ENCODE results near the gene ABHD11.
A peak's percentile ranks its signal among the peaks of the same experiment; 100 is the strongest.
"Not testable (repeated sequence)": the region's sequence is repeated elsewhere in the genome, so short reads cannot be mapped to it uniquely, and the experiment has no call there.

Gene ABHD11

GRCh38 chr7:73738612-73739386 lies at the start of gene ABHD11:
ABHD11 (minus strand) TSS chr7:73738802; CDS start chr7:73738770, 32 bp downstream.
- peak; percentile 97 for DNase-seq (ENCODE audit: low read depth)

- not testable (repeated sequence) for DNase-seq (ENCODE audit: low read depth)
Observed at GRCh38 chr7:73787786-73788048, 49.1 kb upstream of the ABHD11 start.

DNA sequence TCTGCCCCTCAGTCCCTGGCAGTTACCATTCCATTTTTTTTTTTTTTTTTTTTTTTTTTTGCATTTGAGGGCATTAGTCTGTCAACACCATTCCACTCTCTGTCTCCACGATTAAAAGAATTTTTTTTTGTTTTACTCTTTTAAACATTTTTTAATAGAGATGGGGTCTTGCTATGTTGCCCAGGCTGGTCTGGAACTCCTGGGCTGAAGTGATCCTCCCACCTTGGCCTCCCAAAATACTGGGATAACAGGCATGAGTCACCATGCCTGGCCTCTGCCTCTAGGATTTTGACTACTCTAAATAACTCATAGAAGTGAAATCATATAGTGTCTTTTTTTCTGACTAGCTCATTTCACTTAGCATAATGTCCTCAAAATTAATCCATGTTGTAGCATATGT lies 48.0 kb upstream of the ABHD11 start:
- no peak for DNase-seq (ENCODE audit: low read depth)

GRCh38 chr7:73779517-73779916 lies 40.9 kb upstream of the ABHD11 start:
- no peak for DNase-seq (ENCODE audit: low read depth)

- DNase-seq (ENCODE audit: low read depth) = no peak
Observed at GRCh38 chr7:73778801-73779389, 40.3 kb upstream of the ABHD11 start.

- no peak for DNase-seq (ENCODE audit: low read depth)
Observed at GRCh38 chr7:73774923-73775322, 36.3 kb upstream of the ABHD11 start.

- no peak for DNase-seq (ENCODE audit: low read depth)
Observed at GRCh38 chr7:73773700-73774517, 35.3 kb upstream of the ABHD11 start.

DNA sequence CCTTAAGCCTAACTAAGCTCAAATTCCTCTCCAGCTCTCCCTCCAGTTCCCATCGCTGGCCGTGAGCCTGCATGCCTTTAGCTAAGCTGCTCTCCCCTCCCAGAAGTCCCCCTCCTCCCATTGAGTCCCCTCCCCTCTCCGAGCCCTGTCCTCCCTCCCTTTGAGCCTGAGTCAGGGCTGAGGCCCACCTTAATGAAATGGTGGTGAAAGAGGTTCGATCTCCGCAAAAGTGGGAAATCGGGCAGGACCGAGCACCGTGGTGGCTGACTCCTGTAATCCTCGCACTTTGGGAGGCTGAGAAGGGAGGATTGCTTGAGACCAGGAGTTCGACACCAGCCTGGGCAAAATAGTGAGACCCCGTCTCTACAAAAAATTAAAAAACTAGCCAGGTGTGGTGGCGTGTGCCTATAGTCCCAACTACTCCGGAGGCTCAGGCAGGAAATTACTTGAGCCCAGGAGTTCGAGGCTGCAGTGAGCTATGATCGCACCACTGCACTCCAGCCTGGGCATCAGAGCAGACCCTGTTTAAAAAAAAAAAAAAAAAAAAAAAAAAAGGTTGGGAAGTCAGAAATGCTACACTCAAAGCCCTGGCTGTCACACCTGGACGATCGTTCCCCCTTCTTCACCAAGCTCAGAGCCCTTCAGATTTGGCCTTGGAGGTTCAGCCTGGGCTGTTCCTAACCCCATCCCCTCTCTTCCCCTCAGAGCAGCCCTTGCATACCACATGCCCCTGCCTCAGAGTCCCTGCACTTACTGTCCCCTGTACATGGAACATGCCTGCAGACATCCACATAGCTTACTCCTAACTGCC lies 32.5 kb upstream of the ABHD11 start:
- DNase-seq (ENCODE audit: low read depth) = no peak

- no peak for DNase-seq (ENCODE audit: low read depth)
Observed at GRCh38 chr7:73770002-73770859, 31.6 kb upstream of the ABHD11 start, which contains the start of gene CLDN3. CLDN3 (minus strand) TSS chr7:73770270; CDS start chr7:73770049, 221 bp downstream.

DNA sequence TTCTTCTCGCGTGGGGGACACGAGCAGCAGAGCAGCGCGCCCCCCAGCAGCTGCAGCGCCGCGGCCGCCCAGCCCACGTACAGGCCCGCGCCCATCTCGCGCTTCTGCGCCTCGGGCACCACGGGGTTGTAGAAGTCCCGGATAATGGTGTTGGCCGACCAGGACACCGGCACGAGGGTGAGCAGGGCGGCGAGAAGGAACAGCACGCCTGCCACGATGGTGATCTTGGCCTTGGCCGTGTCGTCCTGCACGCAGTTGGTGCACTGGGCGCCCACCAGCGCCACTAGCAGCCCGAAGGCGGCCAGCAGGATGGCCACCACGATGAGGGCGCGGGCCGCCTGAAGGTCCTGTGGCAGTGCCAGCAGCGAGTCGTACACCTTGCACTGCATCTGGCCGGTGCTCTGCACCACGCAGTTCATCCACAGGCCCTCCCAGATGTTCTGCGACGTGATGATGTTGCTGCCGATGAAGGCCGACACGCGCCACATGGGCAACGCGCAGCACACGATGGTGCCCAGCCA lies 30.9 kb upstream of the ABHD11 start:
- no peak for DNase-seq (ENCODE audit: low read depth)

- DNase-seq (ENCODE audit: low read depth) = no peak
Observed at GRCh38 chr7:73768641-73769480, 30.3 kb upstream of the ABHD11 start.

GRCh38 chr7:73766556-73767229 lies 28.1 kb upstream of the ABHD11 start:
- no peak for DNase-seq (ENCODE audit: low read depth)

DNA sequence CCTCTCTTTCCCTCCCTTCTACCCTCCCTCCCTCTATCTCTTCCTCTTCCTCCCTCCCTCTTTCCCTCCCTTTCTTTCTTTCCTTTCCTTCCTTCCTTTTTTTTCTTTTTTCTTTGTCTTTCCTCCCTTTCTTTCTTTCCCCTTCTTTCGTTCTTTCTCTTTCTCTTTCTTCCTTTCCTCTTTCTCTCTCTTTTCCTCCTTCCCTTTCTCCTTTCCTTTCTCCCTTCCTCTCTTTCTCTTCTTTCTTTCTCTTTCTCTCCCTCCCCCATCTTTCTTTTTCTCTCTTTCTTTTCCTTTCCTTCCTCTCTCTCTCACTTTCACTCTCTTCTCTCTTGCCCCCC lies 24.0 kb upstream of the ABHD11 start:
- no peak for DNase-seq (ENCODE audit: low read depth)

GRCh38 chr7:73761854-73762658 lies 23.5 kb upstream of the ABHD11 start:
- no peak for DNase-seq (ENCODE audit: low read depth)

- no peak for DNase-seq (ENCODE audit: low read depth)
Observed at GRCh38 chr7:73758581-73759138, 20.1 kb upstream of the ABHD11 start.

DNA sequence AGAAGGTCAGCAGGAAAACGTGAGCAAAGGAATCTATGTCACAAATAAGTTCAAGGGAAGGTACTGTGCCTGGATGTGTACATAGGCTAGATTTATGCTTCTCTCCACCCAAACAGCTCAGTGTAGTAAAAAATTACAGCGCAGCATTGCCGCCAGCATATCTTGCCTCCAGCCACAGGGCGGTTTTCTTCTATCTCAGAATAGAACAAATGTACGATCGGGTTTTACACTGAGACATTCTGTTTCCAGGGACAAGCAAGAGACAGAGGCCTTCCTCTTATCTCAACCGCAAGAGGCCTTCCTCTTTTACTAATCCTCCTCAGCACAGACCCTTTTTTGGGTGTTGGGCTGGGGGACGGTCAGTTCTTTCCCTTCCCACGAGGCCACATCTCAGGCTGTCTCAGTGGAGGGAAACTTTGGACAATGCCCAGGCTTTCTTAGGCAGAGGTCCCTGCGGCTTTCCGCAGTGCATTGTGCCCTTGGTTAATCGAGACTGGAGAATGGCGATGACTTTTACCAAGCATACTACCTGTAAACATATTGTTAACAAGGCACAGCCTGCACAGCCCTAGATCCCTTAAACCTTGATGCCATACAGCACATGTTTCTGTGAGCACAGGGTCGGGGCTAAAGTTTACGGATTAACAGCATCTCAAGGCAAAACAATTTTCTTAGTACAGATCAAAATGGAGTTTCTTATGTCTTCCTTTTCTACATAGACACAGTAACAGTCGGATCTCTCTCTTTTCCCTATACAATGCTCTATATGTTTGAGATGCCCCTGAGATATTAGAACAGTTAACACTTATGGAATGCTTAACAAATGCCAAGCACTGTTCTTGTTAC lies 11.6 kb upstream of the ABHD11 start:
- DNase-seq (ENCODE audit: low read depth) = no peak

DNA sequence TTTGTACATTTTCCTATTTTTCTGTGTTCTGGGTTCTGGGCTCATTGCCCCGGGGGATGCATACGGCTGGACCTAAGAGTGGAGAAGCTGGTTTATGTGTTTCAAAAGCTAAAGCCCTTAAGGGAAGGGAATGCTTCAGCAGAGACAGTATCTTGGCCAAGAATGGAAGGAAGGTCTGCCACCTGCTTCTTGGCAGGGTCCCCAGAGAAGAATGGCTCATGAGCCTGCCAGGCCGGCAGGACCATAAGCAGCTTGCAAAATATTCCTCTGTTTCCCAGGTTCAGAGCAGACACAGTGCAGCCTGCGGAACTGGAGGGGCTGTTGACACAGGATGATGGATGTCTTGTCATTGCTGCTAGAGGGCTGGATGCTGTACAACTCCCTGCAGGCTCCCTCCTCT lies 7.8 kb upstream of the ABHD11 start:
- no peak for DNase-seq (ENCODE audit: low read depth)

All from activated T-helper 1 cell treated with Interleukin-2 at 50 U/mL for 16 hours (primary cell).